Thymus (tissue), 11 donors: Measurements from ENCODE around the gene CBL. TPM values are rescaled to one million over a fixed set of nuclear protein-coding genes. Genes with fewer than 3 reads are reported as not detected.
A peak's percentile ranks its signal among the peaks of the same experiment; 100 is the strongest.

ENCODE experiments used
- DNase-seq, 9 donors: peaks; one replicate each; pipeline ENCODE4 v3.0.0-alpha.2; 2013; ENCODE audit warnings: low spot score in 9 of 9, low read depth in 6 of 9, missing footprints in 1 of 9
- H3K27ac ChIP-seq, 2 donors: one replicate each; pipeline ENCODE4 v1.5.1; 2013; ENCODE audit warnings: control low read depth in 1 of 2, low read depth in 1 of 2, low read length in 1 of 2, mild to moderate bottlenecking in 1 of 2, moderate library complexity in 1 of 2
- H3K27me3 ChIP-seq, 2 donors: one replicate each; pipeline ENCODE4 v1.5.1; 2013; ENCODE audit warnings: low read length in 1 of 2; ENCODE audit not compliant: control insufficient read depth in 2 of 2, insufficient read depth in 1 of 2
- H3K36me3 ChIP-seq, 2 donors: one replicate each; pipeline ENCODE4 v1.5.1; 2013; ENCODE audit warnings: low read length in 1 of 2, mild to moderate bottlenecking in 1 of 2, moderate library complexity in 1 of 2; ENCODE audit not compliant: control insufficient read depth in 2 of 2, insufficient read depth in 2 of 2
- H3K4me1 ChIP-seq, 2 donors: one replicate each; pipeline ENCODE4 v1.5.1; 2013; ENCODE audit warnings: low read length in 2 of 2; ENCODE audit not compliant: control insufficient read depth in 2 of 2, insufficient read depth in 2 of 2
- H3K4me3 ChIP-seq, 2 donors: one replicate each; pipeline ENCODE4 v1.5.1; 2013; ENCODE audit warnings: low read length in 2 of 2, control low read depth in 1 of 2, mild to moderate bottlenecking in 1 of 2
- H3K9me3 ChIP-seq, 2 donors: one replicate each; pipeline ENCODE4 v1.5.1; 2013; ENCODE audit warnings: low read length in 1 of 2, mild to moderate bottlenecking in 1 of 2; ENCODE audit not compliant: control insufficient read depth in 2 of 2, insufficient read depth in 1 of 2
- WGBS: extraction: QIAGEN DNeasy Blood & Tissue Kit; methylation state at CpG from one replicate; pipeline ENCODE4 v1.1.7; 2013; 5-methylcytosine and 5-hydroxymethylcytosine counted together
- polyA plus RNA-seq: library from polyadenylated mRNA; stranded (reverse); fragments of 200-250 nt; gene quantifications from one replicate; pipeline ENCODE4 v1.2.3, GENCODE V29; 2013
- total RNA-seq: library from RNA; stranded (reverse); fragments of 120-200 nt; gene quantifications from one replicate; pipeline ENCODE4 v1.2.4, GENCODE V29; 2013
- donor health status: healthy.

CBL gene
- total and polyA plus RNA-seq, 2 donors, result 9.2 to 21.9 TPM

GRCh38 chr11:119338965-119339588 is 132.9 kb downstream of the CBL start:
- WGBS, result 85% methylated on average over 11 of the region's 11 CpGs
- Histone ChIP-seq H3K27ac (no peak overlapping the region), H3K27me3 (peaks cover 53 to 62% of the 10 kb centered on the region in 2 donors), H3K9me3 (peaks cover 2 to 9% of the 10 kb centered on the region in 2 donors), H3K4me3 (no peak overlapping the region), H3K36me3 (peaks cover 6 to 9% of the 10 kb centered on the region in 2 donors), H3K4me1 (peaks cover 16 to 39% of the 10 kb centered on the region in 2 donors)
- DNase-seq, result no peak

DNA sequence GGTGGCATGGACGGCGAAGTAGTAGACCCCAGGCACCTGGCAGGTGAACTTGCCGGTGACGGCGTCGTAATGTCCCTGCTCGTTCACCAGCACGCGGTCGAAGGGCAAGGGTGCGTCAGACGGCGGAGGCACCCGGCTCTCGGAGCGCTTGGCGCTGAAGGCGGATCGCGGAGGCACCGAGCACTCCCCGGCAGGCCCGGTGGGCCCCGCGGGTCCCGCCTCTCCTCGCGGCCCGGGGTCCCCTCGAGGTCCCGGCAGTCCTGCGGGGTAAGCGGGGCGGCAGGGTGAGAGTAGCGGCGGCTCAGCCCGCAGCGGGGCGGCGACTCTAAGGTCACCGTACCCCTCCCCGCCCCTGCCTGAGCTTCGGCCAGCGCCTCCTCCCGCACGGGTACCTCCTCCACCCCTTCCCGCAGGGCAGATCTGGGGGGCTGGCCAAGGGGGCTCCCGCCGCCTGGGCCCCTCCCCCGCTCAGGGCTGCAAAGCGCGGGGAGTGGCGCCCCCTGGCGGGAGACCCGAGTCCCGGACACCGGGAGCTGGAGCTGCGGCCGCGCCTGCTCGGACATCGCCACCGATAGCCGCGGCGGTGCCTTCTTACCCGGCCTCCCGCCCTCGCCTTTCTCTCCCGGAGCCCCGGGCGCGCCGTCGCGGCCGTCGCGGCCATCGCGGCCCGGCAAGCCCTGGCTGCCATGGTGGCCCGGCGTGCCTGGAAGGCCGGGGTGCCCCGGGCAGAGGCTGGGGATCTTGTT is 133.6 kb downstream of the CBL start:
- H3K27me3 ChIP-seq, result peaks cover 55 to 69% of the 10 kb centered on the region in 2 donors
- H3K27ac ChIP-seq, result no peak overlapping the region
- H3K36me3 ChIP-seq, result peaks cover 6 to 9% of the 10 kb centered on the region in 2 donors
- H3K4me1 ChIP-seq, result peaks cover 15 to 37% of the 10 kb centered on the region in 2 donors
- 10% methylated on average over 86 of the region's 86 CpGs for whole genome bisulfite sequencing
- DNase-seq, result no peak
- H3K9me3 ChIP-seq, result peaks cover 2 to 9% of the 10 kb centered on the region in 2 donors
- peak overlapping the region in 1 of 2 donors; percentile 28 for H3K4me3 ChIP-seq

DNA sequence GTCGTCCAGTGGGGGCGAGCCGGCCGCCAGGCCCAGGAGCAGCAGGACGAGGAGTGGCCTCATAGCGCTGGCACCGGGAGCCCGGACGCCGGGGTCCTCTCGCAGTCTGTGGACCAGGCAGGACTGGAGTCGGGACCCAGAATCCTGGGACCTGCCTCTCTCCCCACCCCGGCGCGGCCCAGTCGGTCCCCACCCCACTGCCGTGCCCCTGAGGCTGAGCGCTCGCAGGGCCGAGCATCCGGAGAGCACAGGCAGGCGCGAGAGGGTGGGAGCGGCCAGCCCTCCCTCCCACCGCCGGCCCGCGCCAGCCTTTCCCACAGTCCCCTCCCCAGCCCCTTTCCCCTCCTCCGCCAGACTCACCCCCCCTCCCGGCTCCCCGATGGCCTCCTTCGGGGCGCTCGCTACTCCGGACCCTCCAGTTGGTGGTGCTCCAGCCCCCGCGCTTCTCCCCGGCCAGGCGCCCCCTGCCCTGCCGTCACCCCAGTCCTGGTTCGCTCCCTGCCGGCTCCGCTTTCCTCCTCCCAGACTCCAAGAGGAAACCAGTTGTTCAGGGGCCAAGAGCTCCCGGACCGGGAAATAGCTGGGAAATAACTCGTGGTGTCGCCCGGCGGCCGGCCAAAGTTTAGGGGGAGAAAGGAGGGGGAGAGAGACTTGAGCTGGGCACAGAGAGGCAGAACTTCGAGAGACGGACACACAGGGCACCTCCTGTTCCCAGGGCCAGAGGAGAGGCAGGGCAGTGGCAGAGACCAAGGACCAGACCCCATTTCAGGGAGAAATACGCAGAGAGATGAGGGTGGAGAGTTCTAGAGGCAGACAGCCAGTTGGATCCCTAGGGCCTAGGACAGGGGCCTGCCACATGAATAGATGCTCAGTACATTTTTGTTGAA is 134.4 kb downstream of the CBL start, which contains the start of gene C1QTNF5:
C1QTNF5 (minus strand) TSS at position 549 of the 887 bp plus-strand sequence; CDS start at position 63, 486 bp downstream.
- peaks cover 6 to 9% of the 10 kb centered on the region in 2 donors for H3K36me3 ChIP-seq
- peaks cover 2 to 9% of the 10 kb centered on the region in 2 donors for H3K9me3 ChIP-seq
- no peak for DNase-seq
- peak within 1 kb of the TSS in 1 of 2 donors; percentile 11 for H3K27ac ChIP-seq
- H3K27me3 ChIP-seq, result peaks cover 55 to 76% of the 10 kb centered on the region in 2 donors
- peaks cover 7 to 29% of the 10 kb centered on the region in 2 donors for H3K4me1 ChIP-seq
- peak within 1 kb of the TSS in 1 of 2 donors; percentile 28 for H3K4me3 ChIP-seq
- 9% methylated on average over 53 of the region's 53 CpGs for WGBS

DNA sequence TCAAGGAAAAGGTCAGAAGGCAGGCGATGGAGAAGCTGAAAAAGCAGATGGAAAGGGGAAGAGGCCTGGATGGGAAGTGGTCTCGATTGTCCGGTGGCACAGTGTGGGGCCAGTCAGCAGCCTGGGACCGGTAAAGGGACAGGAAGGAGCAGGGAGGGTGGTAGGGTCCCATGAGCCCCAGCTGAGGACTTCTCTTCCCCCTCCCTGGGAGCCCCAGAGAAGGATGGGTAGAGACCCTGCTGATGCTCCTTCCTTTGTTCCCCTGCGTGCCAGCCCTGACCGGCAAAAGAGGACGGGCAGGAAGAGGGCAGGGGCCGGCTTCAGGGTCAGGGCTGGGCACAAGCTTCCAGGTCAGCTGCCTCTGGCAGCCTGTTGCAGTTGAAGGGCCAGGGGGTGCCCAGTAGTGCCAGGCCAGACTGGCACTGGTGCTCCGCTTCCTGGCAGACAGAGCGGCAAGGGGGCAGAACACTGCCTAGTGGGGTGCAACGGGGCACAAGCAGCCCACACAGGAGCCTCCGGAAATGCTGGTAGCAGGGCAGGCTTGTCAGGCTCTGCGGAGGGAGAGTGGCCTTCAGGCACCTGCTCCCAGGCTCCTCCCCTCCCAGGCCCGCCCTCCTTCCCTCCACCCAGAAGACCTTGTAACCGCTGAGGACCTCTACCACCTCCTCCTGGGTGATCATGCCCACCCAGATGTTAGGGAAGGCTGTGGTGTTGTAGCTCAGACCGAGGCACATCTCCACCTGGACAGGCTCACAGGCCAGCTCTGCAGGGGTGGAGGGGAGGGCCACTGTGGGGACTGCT is 135.3 kb downstream of the CBL start:
- H3K4me3 ChIP-seq, result no peak overlapping the region
- no peak for DNase-seq
- H3K36me3 ChIP-seq, result peaks cover 6 to 8% of the 10 kb centered on the region in 2 donors
- H3K4me1 ChIP-seq, result peaks cover 4 to 28% of the 10 kb centered on the region in 2 donors
- peaks cover 2 to 9% of the 10 kb centered on the region in 2 donors for H3K9me3 ChIP-seq
- H3K27ac ChIP-seq, result peak overlapping the region in 1 of 2 donors; percentile 11
- H3K27me3 ChIP-seq, result peaks cover 55 to 85% of the 10 kb centered on the region in 2 donors
- WGBS, result 16% methylated on average over 16 of the region's 16 CpGs

GRCh38 chr11:119342023-119342300 is 135.8 kb downstream of the CBL start:
- WGBS, result 91% methylated on average over 7 of the region's 7 CpGs
- Histone ChIP-seq H3K9me3 (peaks cover 2 to 9% of the 10 kb centered on the region in 2 donors), H3K27me3 (peaks cover 55 to 90% of the 10 kb centered on the region in 2 donors), H3K4me3 (no peak overlapping the region), H3K27ac (no peak overlapping the region), H3K36me3 (peaks cover 2 to 3% of the 10 kb centered on the region in 2 donors), H3K4me1 (peaks cover 4 to 28% of the 10 kb centered on the region in 2 donors)
- no peak for DNase-seq

- H3K4me1 ChIP-seq, result peaks cover 4 to 28% of the 10 kb centered on the region in 2 donors
- no peak overlapping the region for H3K4me3 ChIP-seq
- DNase-seq, result no peak
- no peak overlapping the region for H3K27ac ChIP-seq
- peaks cover 55 to 93% of the 10 kb centered on the region in 2 donors for H3K27me3 ChIP-seq
- no peaks in the 10 kb centered on the region for H3K36me3 ChIP-seq
- H3K9me3 ChIP-seq, result peaks cover 2 to 9% of the 10 kb centered on the region in 2 donors
- WGBS, result 98% methylated on average over 10 of the region's 10 CpGs
Measured at GRCh38 chr11:119342362-119343130, 136.4 kb downstream of the CBL start.

- H3K9me3 ChIP-seq, result peaks cover 2 to 9% of the 10 kb centered on the region in 2 donors
- peaks cover 4 to 19% of the 10 kb centered on the region in 2 donors for H3K4me1 ChIP-seq
- WGBS, result 94% methylated on average over 7 of the region's 7 CpGs
- no peak overlapping the region for H3K27ac ChIP-seq
- no peak overlapping the region for H3K4me3 ChIP-seq
- no peaks in the 10 kb centered on the region for H3K36me3 ChIP-seq
- no peak for DNase-seq
- peaks cover 52 to 88% of the 10 kb centered on the region in 2 donors for H3K27me3 ChIP-seq
Measured at GRCh38 chr11:119343726-119344125, 137.6 kb downstream of the CBL start.
